PFSK-1 (cell line): ENCODE measurements around the gene MRPS9.

Source experiments
- POLR2AphosphoS5 ChIP-seq: IDR thresholded peaks from 2 replicates; pipeline ENCODE4 v1.6.1; 2012; ENCODE audit warnings: low read depth, mild to moderate bottlenecking, control low read depth, low read length, moderate library complexity
- REST ChIP-seq, 2 experiments: IDR thresholded peaks; 2 replicates each; pipeline versions ENCODE4 v1.6.1 to v1.8.0; 2011 to 2012; ENCODE audit warnings: low read depth in 2 of 2, low read length in 2 of 2, control low read depth in 1 of 2, inconsistent platforms in 1 of 2, mild to moderate bottlenecking in 1 of 2, moderate library complexity in 1 of 2; ENCODE audit not compliant: insufficient read depth in 1 of 2
- SIN3A ChIP-seq: IDR thresholded peaks from 2 replicates; pipeline ENCODE4 v1.6.1; 2012; ENCODE audit warnings: mild to moderate bottlenecking, low read length, moderate library complexity, borderline replicate concordance; ENCODE audit not compliant: insufficient read depth
- TAF1 ChIP-seq: IDR thresholded peaks from 2 replicates; pipeline ENCODE4 v1.6.1; 2012; ENCODE audit warnings: low read length, control low read depth, borderline replicate concordance; ENCODE audit not compliant: insufficient read depth

- TF ChIP-seq POLR2AphosphoS5 (no peak), REST (IDR thresholded peaks at IDR 0.05; ENCODE audit: insufficient read depth in 1 of 2, low read depth in 2 of 2, low read length in 2 of 2) (no peak), TAF1 (no peak), SIN3A (no peak)
Observed at GRCh38 chr2:105110295-105110829, 72.5 kb downstream of the MRPS9 start.
